Naive thymus-derived CD4-positive, alpha-beta T cell (primary cell): ENCODE measurements around the gene ATP1B2. TPM values are rescaled to one million over a fixed set of nuclear protein-coding genes. Genes with fewer than 3 reads are reported as not detected.
A peak's percentile ranks its signal among the peaks of the same experiment; 100 is the strongest.

Experiments
- ATAC-seq: fragments of 150-1000 bp; cut with Tn5 transposase; 2 replicates; pipeline ENCODE4 v1.10.0; 2021; ENCODE audit warnings: mild to moderate bottlenecking, moderate library complexity
- CTCF ChIA-PET: fragments of 350-600 bp; sonication (Branson Sonifier 250); formaldehyde crosslinking; loops from one replicate; lab custom pipeline; 2021; ENCODE audit warnings: antibody characterized with exemption; lab: Charles Lee
- POLR2A ChIA-PET: fragments of 350-600 bp; sonication (Branson Sonifier 250); formaldehyde crosslinking; loops from one replicate; lab custom pipeline; 2021; ENCODE audit warnings: antibody characterized with exemption, inconsistent platforms; lab: Charles Lee
- DNase-seq, 9 donors: peaks; one replicate each; pipeline versions ENCODE4 v3.0.0 to v3.0.0-alpha.2; 2020 to 2022; ENCODE audit warnings: mixed read lengths in 1 of 9
- H3K27ac ChIP-seq: one replicate; pipeline ENCODE4 v1.7.0; 2013; ENCODE audit warnings: mild to moderate bottlenecking, low read depth, low read length, moderate library complexity
- H3K27me3 ChIP-seq, 2 donors: one replicate each; pipeline ENCODE4 v1.7.0; 2013; ENCODE audit warnings: low read length in 2 of 2, mild to moderate bottlenecking in 2 of 2, moderate library complexity in 2 of 2; ENCODE audit not compliant: control insufficient read depth in 2 of 2, insufficient read depth in 2 of 2
- H3K36me3 ChIP-seq, 3 experiments: 1 replicate in 2 of 3; 2 replicates in 1 of 3; pipeline ENCODE4 v1.7.0; 2013; ENCODE audit warnings: low read length in 3 of 3, mild to moderate bottlenecking in 3 of 3, moderate library complexity in 1 of 3; ENCODE audit not compliant: insufficient read depth in 3 of 3, control insufficient read depth in 2 of 3
- H3K4me1 ChIP-seq, 2 donors: one replicate each; pipeline ENCODE4 v1.7.0; 2013; ENCODE audit warnings: low read length in 2 of 2, mild to moderate bottlenecking in 2 of 2, moderate library complexity in 1 of 2; ENCODE audit not compliant: control insufficient read depth in 2 of 2, insufficient read depth in 2 of 2
- H3K4me3 ChIP-seq: 2 replicates; pipeline ENCODE4 v1.7.0; 2013; ENCODE audit warnings: mild to moderate bottlenecking, low read length
- H3K9me3 ChIP-seq, 3 experiments: 1 replicate in 2 of 3; 2 replicates in 1 of 3; pipeline ENCODE4 v1.7.0; 2013; ENCODE audit warnings: low read length in 3 of 3; ENCODE audit not compliant: control insufficient read depth in 2 of 3
- H3K27ac Mint-ChIP-seq, 9 donors: one replicate each; pipeline ENCODE4 v1.8.0; 2020 to 2022; ENCODE audit warnings: mixed read lengths in 9 of 9, mild to moderate bottlenecking in 8 of 9, moderate library complexity in 5 of 9, inconsistent platforms in 2 of 9
- H3K27me3 Mint-ChIP-seq, 5 donors: one replicate each; pipeline ENCODE4 v1.8.0; 2021 to 2022; ENCODE audit warnings: mixed read lengths in 5 of 5, mild to moderate bottlenecking in 1 of 5
- H3K36me3 Mint-ChIP-seq, 5 donors: one replicate each; pipeline ENCODE4 v1.8.0; 2020 to 2022; ENCODE audit warnings: mixed read lengths in 5 of 5, mild to moderate bottlenecking in 3 of 5, inconsistent platforms in 1 of 5
- H3K4me1 Mint-ChIP-seq, 7 donors: one replicate each; pipeline ENCODE4 v1.8.0; 2020 to 2022; ENCODE audit warnings: mixed read lengths in 7 of 7, mild to moderate bottlenecking in 3 of 7, inconsistent platforms in 1 of 7
- H3K4me3 Mint-ChIP-seq, 10 donors: one replicate each; pipeline ENCODE4 v1.8.0; 2020 to 2022; ENCODE audit warnings: mild to moderate bottlenecking in 10 of 10, mixed read lengths in 10 of 10, moderate library complexity in 6 of 10, inconsistent platforms in 2 of 10
- H3K9me3 Mint-ChIP-seq, 11 donors: one replicate each; pipeline ENCODE4 v1.8.0; 2020 to 2022; ENCODE audit warnings: mixed read lengths in 11 of 11, mild to moderate bottlenecking in 4 of 11, inconsistent platforms in 1 of 11, moderate library complexity in 1 of 11
- intact Hi-C, 2 donors: fragments of 100-400 bp; cut with micrococcal nuclease; formaldehyde crosslinking; loops; one replicate each; pipeline ENCODE4 v1.15.1; 2023
- polyA plus RNA-seq, 2 donors: library from polyadenylated mRNA; unstranded; fragments of 300-500 nt; fragmentation: Illumina TruSeq; gene quantifications; one replicate each; pipeline ENCODE4 v1.2.3, GENCODE V29; 2021
- total RNA-seq, 6 experiments: library from RNA in 5 of 6; stranded (reverse) in 5 of 6; gene quantifications; 1 replicate in 5 of 6; 2 replicates in 1 of 6; pipeline ENCODE4 v1.2.3 and lab custom pipeline; 2021 to 2026

ATP1B2 gene
- total and polyA plus RNA-seq, 7 experiments from 2014 or later = 0.12 to 1.1 (median 0.29) TPM; not detected in 2

- intact Hi-C loops = no loop called here
- Mint-ChIP-seq H3K27ac (no peak overlapping the region), H3K9me3 (peaks cover 0 to 4% (median 0%) of the 10 kb centered on the region in 11 donors), H3K36me3 (peaks cover 14 to 51% (median 30%) of the 10 kb centered on the region in 5 donors), H3K4me1 (peaks cover 0 to 17% (median 13%) of the 10 kb centered on the region in 7 donors), H3K4me3 (no peak overlapping the region), H3K27me3 (peaks cover 10 to 40% (median 19%) of the 10 kb centered on the region in 5 donors)
- ChIA-PET CTCF (interaction anchor here (1.1 kb wide), 1 partner anchor 13 kb away, joined by 5 read pairs; the partner anchor contains the start of gene TP53), POLR2A (no interaction called here)
- Histone ChIP-seq H3K36me3 (peaks cover 0 to 31% (median 0%) of the 10 kb centered on the region in 3 experiments), H3K4me3 (no peak overlapping the region), H3K9me3 (no peaks in the 10 kb centered on the region), H3K27ac (no peak overlapping the region), H3K27me3 (peaks cover 0 to 13% of the 10 kb centered on the region in 2 donors), H3K4me1 (peaks cover 0 to 7% of the 10 kb centered on the region in 2 donors)
- DNase-seq = no peak
- ATAC-seq = no peak
These were observed 49.8 kb downstream of the ATP1B2 start for GRCh38 chr17:7700510-7700909.

- peaks cover 0 to 21% (median 17%) of the 10 kb centered on the region in 7 donors for H3K4me1 Mint-ChIP-seq
- ATAC-seq = no peak
- POLR2A ChIA-PET = no interaction called here
- H3K27ac ChIP-seq = no peak overlapping the region
- H3K27me3 ChIP-seq = peaks cover 0 to 21% of the 10 kb centered on the region in 2 donors
- H3K36me3 Mint-ChIP-seq = peaks cover 7 to 41% (median 20%) of the 10 kb centered on the region in 5 donors
- intact Hi-C loops = no loop called here
- peaks cover 22 to 52% (median 31%) of the 10 kb centered on the region in 5 donors for H3K27me3 Mint-ChIP-seq
- H3K36me3 ChIP-seq = peaks cover 0 to 25% (median 0%) of the 10 kb centered on the region in 3 experiments
- no peaks in the 10 kb centered on the region for H3K9me3 Mint-ChIP-seq
- no peak for DNase-seq
- CTCF ChIA-PET = interaction anchor here (0.9 kb wide), 1 partner anchor 14 kb away, joined by 4 read pairs; the partner anchor contains the start of gene TP53
- H3K9me3 ChIP-seq = no peaks in the 10 kb centered on the region
- no peak overlapping the region for H3K4me3 ChIP-seq
- H3K4me1 ChIP-seq = peaks cover 0 to 7% of the 10 kb centered on the region in 2 donors
- no peak overlapping the region for H3K4me3 Mint-ChIP-seq
- no peak overlapping the region for H3K27ac Mint-ChIP-seq
These were observed 51.0 kb downstream of the ATP1B2 start for GRCh38 chr17:7701681-7702080.

- CTCF ChIA-PET = interaction anchor here (0.7 kb wide), 1 partner anchor 1101 kb away, joined by 3 read pairs; no protein-coding TSS in a partner anchor
- Mint-ChIP-seq H3K27ac (no peak overlapping the region), H3K9me3 (no peaks in the 10 kb centered on the region), H3K4me1 (peaks cover 0 to 22% (median 17%) of the 10 kb centered on the region in 7 donors), H3K4me3 (no peak overlapping the region), H3K27me3 (peaks cover 32 to 63% (median 41%) of the 10 kb centered on the region in 5 donors), H3K36me3 (peaks cover 5 to 39% (median 17%) of the 10 kb centered on the region in 5 donors)
- Histone ChIP-seq H3K4me3 (no peak overlapping the region), H3K27ac (no peak overlapping the region), H3K4me1 (peaks cover 0 to 7% of the 10 kb centered on the region in 2 donors), H3K27me3 (peaks cover 0 to 21% of the 10 kb centered on the region in 2 donors), H3K9me3 (no peaks in the 10 kb centered on the region), H3K36me3 (peaks cover 0 to 25% (median 0%) of the 10 kb centered on the region in 3 experiments)
- intact Hi-C loops = no loop called here
- ATAC-seq (no peak), DNase-seq (no peak)
- POLR2A ChIA-PET = interaction anchor here (0.6 to 0.7 kb wide), 2 partner anchors 397 to 554 kb away, joined by 3 read pairs; no protein-coding TSS in a partner anchor
These were observed 52.0 kb downstream of the ATP1B2 start for GRCh38 chr17:7702776-7703175.

- Histone ChIP-seq H3K36me3 (peaks cover 0 to 25% (median 0%) of the 10 kb centered on the region in 3 experiments), H3K4me3 (no peak overlapping the region), H3K27me3 (peaks cover 0 to 21% of the 10 kb centered on the region in 2 donors), H3K27ac (no peak overlapping the region), H3K9me3 (no peaks in the 10 kb centered on the region), H3K4me1 (peaks cover 0 to 7% of the 10 kb centered on the region in 2 donors)
- H3K36me3 Mint-ChIP-seq = peaks cover 5 to 34% (median 12%) of the 10 kb centered on the region in 5 donors
- H3K4me3 Mint-ChIP-seq = peak overlapping the region in 9 of 10 donors; percentile 23 to 85 (median 72)
- CTCF ChIA-PET = interaction anchor here (0.7 kb wide), 1 partner anchor 1102 kb away, joined by 3 read pairs; no protein-coding TSS in a partner anchor
- POLR2A ChIA-PET = interaction anchor here (0.6 to 0.8 kb wide), 3 partner anchors 18 to 396 kb away, joined by 3 to 4 read pairs (median 3); no protein-coding TSS in a partner anchor
- H3K4me1 Mint-ChIP-seq = peaks cover 0 to 22% (median 17%) of the 10 kb centered on the region in 7 donors
- H3K9me3 Mint-ChIP-seq = no peaks in the 10 kb centered on the region
- DNase-seq (peak in 1 of 9 donors; percentile 33), ATAC-seq (peak; percentile 63)
- no peak overlapping the region for H3K27ac Mint-ChIP-seq
- peaks cover 35 to 71% (median 44%) of the 10 kb centered on the region in 5 donors for H3K27me3 Mint-ChIP-seq
- intact Hi-C loops = no loop called here
These were observed 53.1 kb downstream of the ATP1B2 start for GRCh38 chr17:7703584-7704479.

- Mint-ChIP-seq H3K27ac (peak within 1 kb of the TSS in 1 of 9 donors; percentile 7), H3K36me3 (peaks cover 5 to 34% (median 12%) of the 10 kb centered on the region in 5 donors), H3K4me1 (peaks cover 1 to 22% (median 17%) of the 10 kb centered on the region in 7 donors), H3K4me3 (peak within 1 kb of the TSS; percentile 34 to 85 (median 72)), H3K27me3 (peaks cover 35 to 73% (median 44%) of the 10 kb centered on the region in 5 donors), H3K9me3 (no peaks in the 10 kb centered on the region)
- DNase-seq (peak in 1 of 9 donors; percentile 22), ATAC-seq (peak; percentile 39)
- ChIA-PET POLR2A (interaction anchor here (0.6 to 0.8 kb wide), 2 partner anchors 19 to 194 kb away, joined by 4 to 7 read pairs; no protein-coding TSS in a partner anchor), CTCF (interaction anchor here (0.6 to 0.7 kb wide), 2 partner anchors 18 to 44 kb away, joined by 3 to 5 read pairs; no protein-coding TSS in a partner anchor)
- Histone ChIP-seq H3K27me3 (peaks cover 0 to 21% of the 10 kb centered on the region in 2 donors), H3K27ac (no peak within 1 kb of the TSS), H3K4me3 (peak within 1 kb of the TSS; percentile 13), H3K9me3 (no peaks in the 10 kb centered on the region), H3K4me1 (peaks cover 0 to 7% of the 10 kb centered on the region in 2 donors), H3K36me3 (peaks cover 0 to 25% (median 0%) of the 10 kb centered on the region in 3 experiments)
- intact Hi-C loops = no loop called here
These were observed 54.0 kb downstream of the ATP1B2 start, which contains the start of gene EFNB3 for GRCh38 chr17:7704601-7705268. Gene EFNB3 (plus strand): TSS chr17:7705202. CDS start chr17:7705599, 397 bp downstream.
